HG03460 (cell line): Measurements from ENCODE around the gene CALCOCO1.

Experiments used
- ATAC-seq: cut with Tn5 transposase; IDR thresholded peaks from one replicate; pipeline ENCODE4 v1.9.1; 2021; ENCODE audit not compliant: unreplicated experiment

The CALCOCO1 gene

DNA sequence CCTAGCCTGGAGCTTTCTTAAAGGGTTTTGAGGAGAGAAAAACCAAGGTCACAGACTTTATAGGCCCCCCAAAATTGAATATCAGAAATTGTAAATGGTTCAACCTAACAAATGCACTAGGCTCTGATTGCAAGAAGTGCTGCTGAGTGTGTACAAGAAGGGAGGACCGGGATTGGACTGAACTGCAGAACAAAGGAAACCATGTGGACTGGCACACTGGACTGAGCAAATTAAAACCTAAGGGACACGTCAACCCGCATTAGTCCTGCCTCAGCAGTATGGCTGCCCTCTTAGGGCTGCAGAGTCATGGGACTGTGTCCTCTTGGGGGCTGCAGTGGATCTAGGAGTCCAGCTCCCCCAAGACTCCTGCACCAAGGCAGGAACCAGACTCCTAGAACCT lies 25.4 kb upstream of the CALCOCO1 start:
- ATAC-seq: no peak

- no peak for ATAC-seq
Measured at GRCh38 chr12:53752192-53752601, 24.9 kb upstream of the CALCOCO1 start.

- no peak for ATAC-seq
Measured at GRCh38 chr12:53751336-53752191, 24.3 kb upstream of the CALCOCO1 start, which contains the start of gene CISTR. Gene CISTR (minus strand): TSS chr12:53751979.

DNA sequence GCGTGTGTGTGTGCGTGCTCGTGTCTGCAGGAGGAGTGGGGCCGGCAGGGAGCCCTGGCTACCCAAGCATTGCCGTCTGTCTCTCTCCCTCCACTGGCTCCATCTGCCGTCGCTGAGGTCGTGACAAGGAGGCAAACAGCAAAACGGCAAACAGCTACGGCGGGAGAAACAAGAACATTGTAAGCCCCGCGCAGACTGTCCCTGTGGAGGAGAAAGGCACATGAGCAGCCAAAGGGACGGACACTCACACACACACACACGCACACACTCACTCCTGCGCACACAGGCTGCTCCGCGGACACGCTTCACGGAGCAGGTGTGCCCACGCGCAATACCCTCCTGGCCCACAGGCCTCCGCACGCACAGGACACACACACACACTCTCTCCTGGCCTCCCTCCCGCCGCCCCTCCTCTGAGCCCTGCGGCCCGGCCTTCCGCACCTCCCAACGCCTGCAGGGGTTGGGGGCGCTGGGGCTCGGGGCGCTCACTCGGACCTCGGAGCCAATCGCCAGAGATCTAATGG lies 23.6 kb upstream of the CALCOCO1 start:
- no peak for ATAC-seq

DNA sequence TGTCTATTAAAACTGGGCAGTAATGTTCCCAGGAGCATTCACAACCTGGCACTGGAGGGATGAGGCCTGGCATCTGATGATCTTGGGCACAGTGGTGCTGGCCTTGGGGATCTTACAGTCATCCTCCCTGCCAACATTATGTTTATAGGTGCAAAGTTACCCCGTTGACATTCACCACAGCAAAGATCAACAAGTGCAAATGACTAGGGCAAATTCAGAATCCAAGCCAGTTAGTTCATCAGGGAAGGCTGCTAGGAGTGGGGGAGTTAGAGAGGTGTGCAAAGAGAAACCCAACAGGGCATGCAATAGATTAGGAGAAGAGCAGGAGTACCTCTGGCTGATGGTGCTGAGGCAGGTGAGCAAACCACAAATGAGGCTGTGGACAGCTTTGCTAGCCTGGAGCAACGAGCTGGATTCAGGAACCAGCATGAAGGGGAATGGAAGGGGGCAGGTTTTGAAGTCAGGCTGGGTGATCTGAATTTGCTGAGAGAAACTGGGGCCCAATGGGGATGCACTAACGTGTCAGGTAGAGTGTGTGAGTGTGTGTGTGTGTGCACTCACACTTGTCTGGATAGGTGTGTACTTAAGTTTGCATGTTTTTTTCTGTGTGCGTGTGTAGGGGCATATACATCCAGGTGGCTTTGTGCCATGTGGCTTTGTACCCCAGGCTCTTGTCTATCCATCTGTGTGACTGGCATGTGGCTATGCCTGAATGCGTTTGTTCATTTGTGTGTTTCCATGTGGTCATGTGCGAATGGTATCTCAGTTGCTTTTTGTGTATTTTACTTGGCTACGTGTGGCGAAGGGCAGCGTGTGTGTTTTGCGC lies 22.9 kb upstream of the CALCOCO1 start:
- no peak for ATAC-seq

DNA sequence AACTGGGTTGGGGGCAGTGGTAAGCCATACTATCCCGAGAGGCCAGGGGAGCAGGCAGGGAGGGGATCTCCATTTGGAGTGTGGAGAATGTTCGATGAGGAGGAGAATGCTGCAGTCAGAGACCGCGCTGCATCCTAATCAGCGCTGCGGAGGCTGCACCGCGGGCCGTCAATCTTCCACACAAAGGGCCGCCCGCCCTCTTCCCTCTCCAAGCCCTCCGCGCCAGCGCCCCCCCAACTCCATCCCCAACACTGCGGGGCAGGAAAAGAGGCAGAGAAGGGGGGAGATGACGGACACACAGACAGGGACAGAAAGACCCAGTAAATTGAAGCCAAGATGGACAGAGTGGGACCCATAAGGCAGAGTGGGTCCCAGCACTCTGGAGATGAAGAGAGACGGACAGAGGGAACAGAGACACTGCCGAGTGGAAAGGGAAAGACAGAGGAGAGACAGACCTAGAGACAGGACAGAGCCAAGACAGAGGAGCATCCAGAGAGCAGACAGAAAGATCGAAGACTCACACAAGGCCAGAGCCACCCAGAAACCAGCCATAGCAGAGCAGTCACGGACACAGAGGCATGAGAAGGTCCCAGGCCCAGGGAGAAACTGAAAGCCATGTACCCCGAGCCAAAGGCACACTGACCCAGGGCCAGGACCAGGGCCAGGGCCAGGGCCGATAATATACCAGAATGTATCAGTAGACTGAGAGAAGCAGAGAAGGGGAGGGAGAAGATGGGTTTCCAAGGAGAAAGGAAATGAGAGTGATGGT lies 21.0 kb upstream of the CALCOCO1 start:
- ATAC-seq: no peak

DNA sequence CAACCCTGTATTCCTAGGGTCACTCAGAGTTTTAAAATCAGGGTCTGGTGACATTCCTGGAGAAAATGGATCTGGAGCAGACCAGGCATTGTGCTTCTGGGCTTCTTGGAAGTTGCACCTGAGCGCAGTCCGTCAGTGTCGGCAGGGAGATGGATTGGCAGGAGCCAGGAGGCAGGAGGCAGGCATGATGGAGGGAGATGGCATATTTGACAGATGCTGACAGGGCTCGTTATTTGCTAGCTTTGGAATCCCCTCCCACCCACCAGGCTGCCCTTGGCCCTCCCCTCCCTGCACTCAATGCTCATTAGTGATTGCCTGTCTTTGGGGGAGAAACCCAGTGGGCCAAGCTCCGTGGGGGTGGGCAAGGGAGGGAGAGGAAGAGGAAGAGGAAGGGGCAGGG lies 19.8 kb upstream of the CALCOCO1 start:
- no peak for ATAC-seq

- ATAC-seq: no peak
Measured at GRCh38 chr12:53746592-53747092, 19.4 kb upstream of the CALCOCO1 start.

DNA sequence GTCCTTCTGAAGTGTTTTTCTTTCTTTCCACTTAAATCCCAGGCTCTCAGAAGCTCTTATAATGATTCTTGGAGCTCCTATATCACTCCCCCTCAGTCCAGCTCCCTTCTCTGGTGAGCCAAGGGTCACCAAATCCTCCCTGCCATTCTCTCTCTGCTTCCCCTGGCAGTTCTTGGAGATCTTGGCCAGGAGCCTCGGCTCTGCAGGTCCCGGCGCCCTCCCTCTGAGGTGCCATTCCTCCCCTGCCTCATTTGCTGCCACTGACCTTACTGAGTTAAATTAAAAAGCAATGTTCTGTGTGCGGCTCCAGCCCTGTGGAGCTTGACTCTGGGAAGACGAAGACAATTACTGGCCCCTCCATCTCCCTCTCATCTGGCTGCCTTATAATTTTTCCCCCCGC lies 17.5 kb upstream of the CALCOCO1 start:
- ATAC-seq: no peak

DNA sequence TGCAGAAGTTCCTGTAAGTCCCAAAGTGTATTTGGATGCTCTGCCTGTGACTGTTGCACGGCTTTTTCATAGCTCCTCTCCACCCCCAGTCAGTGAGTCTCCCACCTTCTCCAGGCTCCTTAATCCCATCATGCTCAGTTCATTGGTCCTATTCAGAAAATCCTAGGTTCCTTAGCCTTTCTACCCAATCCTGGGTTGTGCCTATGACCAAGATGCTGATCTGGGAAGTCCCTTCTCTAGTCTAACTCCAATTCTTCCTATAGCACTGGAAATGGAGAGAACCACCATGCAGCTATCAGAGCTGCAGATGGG lies 16.8 kb upstream of the CALCOCO1 start:
- no peak for ATAC-seq

DNA sequence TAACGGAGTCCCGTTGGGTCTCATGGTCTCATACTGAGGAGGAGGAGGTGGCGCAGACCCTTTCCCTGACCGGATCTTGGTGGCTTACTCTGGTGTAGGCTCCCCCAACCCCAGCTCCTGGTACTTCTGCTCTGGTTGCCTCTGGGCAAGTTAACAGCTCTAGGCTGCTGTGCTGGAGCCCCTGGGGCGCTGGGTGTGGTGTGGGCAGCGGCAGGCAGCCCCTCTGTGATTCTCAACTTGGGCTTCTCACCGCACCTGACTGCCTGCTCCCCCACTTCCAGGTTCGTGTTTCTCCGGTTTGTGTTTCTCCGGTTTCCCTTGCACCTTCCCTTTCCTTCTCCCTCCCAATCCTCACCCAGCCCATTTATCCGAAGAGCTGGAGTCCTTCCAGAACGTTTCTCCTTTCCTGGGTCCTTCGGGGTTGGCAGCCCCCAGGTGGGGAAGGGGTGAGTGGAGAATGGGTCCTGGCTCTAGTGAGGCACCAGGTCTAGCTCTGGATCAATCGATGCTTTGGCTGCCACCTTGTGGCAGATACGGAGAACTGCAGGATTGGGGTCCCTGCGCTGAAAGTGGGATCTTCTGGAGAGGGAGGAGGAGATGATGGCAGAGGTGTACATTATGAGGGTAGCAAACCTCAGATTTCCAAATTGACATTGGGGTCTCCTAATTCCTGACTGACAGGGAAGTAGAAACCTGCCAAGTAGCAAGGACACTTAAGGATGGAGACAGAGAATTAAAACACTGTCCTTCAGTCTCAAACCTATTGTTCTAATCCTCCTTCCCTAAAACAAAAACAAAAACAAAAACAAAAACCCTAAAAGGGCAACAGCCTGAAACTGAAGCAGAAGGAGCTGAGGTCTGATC lies 16.2 kb upstream of the CALCOCO1 start:
- peak; percentile 56 for ATAC-seq

- ATAC-seq: no peak
Measured at GRCh38 chr12:53740130-53740491, 12.9 kb upstream of the CALCOCO1 start.

GRCh38 chr12:53739214-53740129 lies 12.2 kb upstream of the CALCOCO1 start:
- ATAC-seq: no peak

DNA sequence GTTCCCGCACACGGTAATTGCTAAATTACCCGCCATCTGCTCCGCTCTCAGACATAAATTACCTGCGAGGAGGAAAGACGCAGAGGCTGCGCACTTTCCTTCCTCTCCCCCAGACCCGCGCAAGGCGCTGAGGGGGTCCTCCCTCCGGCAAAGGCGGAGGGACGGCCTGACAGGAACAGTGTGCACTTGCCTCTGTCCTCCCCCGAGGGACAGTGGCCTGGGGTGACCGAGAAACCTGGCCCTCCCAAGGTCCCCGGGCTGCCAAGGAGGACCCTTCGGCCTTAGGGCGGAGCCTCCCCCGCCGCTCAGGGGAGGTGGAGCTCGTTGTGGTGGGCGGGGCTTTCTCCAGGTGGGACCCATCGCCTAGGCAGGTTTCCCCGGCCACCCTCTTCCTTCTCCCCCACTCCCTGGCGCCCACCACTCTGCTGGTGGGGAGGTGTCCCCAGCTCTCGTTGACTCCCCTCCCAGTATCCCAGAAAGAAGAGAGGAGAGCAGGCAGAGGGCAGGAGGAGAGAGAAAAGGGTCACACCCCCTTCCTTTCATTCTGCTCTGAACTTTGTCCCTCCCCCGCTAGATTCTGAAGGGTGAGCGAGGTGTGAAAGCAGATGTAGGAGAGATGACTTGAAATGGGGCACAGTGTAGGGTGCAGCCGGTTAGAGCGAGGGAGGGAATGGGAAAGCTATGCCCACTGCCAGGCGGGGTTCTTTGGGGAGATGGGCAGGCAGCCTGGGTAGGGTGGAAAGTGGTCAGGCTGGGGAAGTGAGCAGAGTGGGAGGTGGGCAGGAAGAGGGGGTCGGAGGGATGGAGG lies 11.4 kb upstream of the CALCOCO1 start:
- ATAC-seq: no peak

- no peak for ATAC-seq
Measured at GRCh38 chr12:53737951-53738405, 10.7 kb upstream of the CALCOCO1 start.

GRCh38 chr12:53737093-53737808 lies 10.0 kb upstream of the CALCOCO1 start:
- ATAC-seq: no peak

DNA sequence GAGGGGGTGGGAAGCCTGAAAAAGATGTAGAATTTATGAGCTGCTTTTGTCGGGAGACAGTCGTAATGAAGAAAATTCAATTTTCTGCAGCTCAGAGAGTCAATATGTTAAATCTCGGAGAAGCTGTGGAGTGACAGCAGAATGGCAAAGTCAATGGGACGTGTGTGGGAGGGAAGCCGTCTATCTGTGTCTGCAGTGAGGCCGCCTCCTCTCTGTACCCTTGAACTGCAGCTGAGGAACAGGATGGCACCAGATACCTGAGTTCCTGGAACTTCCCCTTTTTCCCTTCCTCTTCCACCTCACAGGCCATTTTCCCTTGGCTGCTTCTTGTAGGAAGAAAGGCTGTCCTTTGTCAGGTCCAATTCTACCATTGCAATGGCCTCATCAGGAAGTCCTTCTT lies 9.3 kb upstream of the CALCOCO1 start:
- ATAC-seq: no peak

- no peak for ATAC-seq
Measured at GRCh38 chr12:53735556-53735955, 8.3 kb upstream of the CALCOCO1 start.
